Endothelial cell of umbilical vein (primary cell): Measurements from ENCODE around the gene TRAP1. TPM values are rescaled to one million over a fixed set of nuclear protein-coding genes. Genes with fewer than 3 reads are reported as not detected.

Source experiments
- BruUV-seq: library from RNA; stranded (reverse); fragments of 400-500 nt; replicated peaks from 2 replicates; lab custom pipeline; 2021; lab: Mats Ljungman, UMichigan
- CTCF ChIA-PET: fragments of 300-600, 350-600 bp; sonication (Branson Sonifier 250); formaldehyde crosslinking; loops from one replicate; lab custom pipeline; 2021; ENCODE audit warnings: antibody characterized with exemption, inconsistent platforms; lab: Charles Lee
- POLR2A ChIA-PET: fragments of 300-600, 350-600 bp; sonication (Branson Sonifier 250); formaldehyde crosslinking; loops from one replicate; lab custom pipeline; 2021; ENCODE audit warnings: antibody characterized with exemption, inconsistent platforms; lab: Charles Lee
- DNase-seq: peaks from one replicate; pipeline ENCODE4 v3.0.0-alpha.2; 2011; ENCODE audit warnings: low read depth, low spot score
- FAIRE-seq: peaks from 2 replicates; lab custom pipeline; 2011; peaks lifted over from hg19 to GRCh38; lab: Jason Lieb, UNC
- H2AFZ ChIP-seq: 2 replicates; pipeline ENCODE4 v1.6.0; 2012; ENCODE audit warnings: low read depth, low read length, control low read depth, inconsistent platforms
- H3K27ac ChIP-seq: 2 replicates; pipeline ENCODE4 v1.5.1; 2011; ENCODE audit warnings: low read depth, mild to moderate bottlenecking, control low read depth, low read length, moderate library complexity; ENCODE audit not compliant: insufficient read depth
- H3K27me3 ChIP-seq, 2 experiments: 2 replicates each; pipeline versions ENCODE4 v1.6.0 to v1.6.1; 2011; ENCODE audit warnings: low read length in 2 of 2, mixed read lengths in 1 of 2; ENCODE audit not compliant: control insufficient read depth in 2 of 2, insufficient read depth in 2 of 2
- H3K36me3 ChIP-seq, 2 experiments: 2 replicates in 1 of 2; 3 replicates in 1 of 2; pipeline ENCODE4 v1.5.1; 2011; ENCODE audit warnings: low read length in 2 of 2, mild to moderate bottlenecking in 1 of 2, moderate library complexity in 1 of 2; ENCODE audit not compliant: control insufficient read depth in 2 of 2, insufficient read depth in 2 of 2; ENCODE audit errors: extremely low read depth in 1 of 2
- H3K4me1 ChIP-seq: 3 replicates; pipeline ENCODE4 v1.5.1; 2011; ENCODE audit warnings: mild to moderate bottlenecking, low read length; ENCODE audit not compliant: control insufficient read depth, insufficient read depth; ENCODE audit errors: extremely low read depth
- H3K4me2 ChIP-seq: 2 replicates; pipeline ENCODE4 v1.6.1; 2011; ENCODE audit warnings: low read length, control low read depth, mixed read lengths; ENCODE audit not compliant: insufficient read depth
- H3K4me3 ChIP-seq, 3 experiments: fragments of 200-600 bp in 1 of 3; sonication (generic), shearing (Covaris generic) in 1 of 3; replicated peaks in 1 of 3; 2 replicates each; pipeline ENCODE4 v1.5.1; 2011 to 2016; ENCODE audit warnings: control low read depth in 3 of 3, low read length in 3 of 3, mild to moderate bottlenecking in 2 of 3, inconsistent platforms in 1 of 3, low read depth in 1 of 3, moderate library complexity in 1 of 3; ENCODE audit not compliant: insufficient read depth in 1 of 3
- H3K79me2 ChIP-seq: 2 replicates; pipeline ENCODE4 v1.6.0; 2012; ENCODE audit warnings: low read length, inconsistent platforms; ENCODE audit not compliant: control insufficient read depth, insufficient read depth
- H3K9ac ChIP-seq: replicated peaks from 2 replicates; pipeline ENCODE3; 2011; ENCODE audit warnings: low read length, control low read depth; ENCODE audit not compliant: insufficient read depth; ENCODE audit errors: extremely low read depth
- H3K9me1 ChIP-seq: replicated peaks from 3 replicates; pipeline ENCODE4 v1.6.0; 2011; ENCODE audit warnings: mild to moderate bottlenecking, low read length; ENCODE audit not compliant: control insufficient read depth, insufficient read depth; ENCODE audit errors: extremely low read depth
- H3K9me3 ChIP-seq: replicated peaks from 2 replicates; pipeline ENCODE4 v1.5.1; 2012; ENCODE audit warnings: low read length, inconsistent platforms; ENCODE audit not compliant: control insufficient read depth, insufficient read depth
- H4K20me1 ChIP-seq: replicated peaks from 2 replicates; pipeline ENCODE3; 2011; ENCODE audit warnings: mild to moderate bottlenecking, low read length; ENCODE audit not compliant: control insufficient read depth, insufficient read depth; ENCODE audit errors: extremely low read depth
- EZH2 ChIP-seq: IDR thresholded peaks from 2 replicates; pipeline ENCODE4 v1.6.1; 2012; ENCODE audit warnings: borderline replicate concordance, low read depth, mild to moderate bottlenecking, moderate library complexity, low read length, inconsistent platforms; ENCODE audit not compliant: severe bottlenecking
- FOS ChIP-seq: IDR thresholded peaks from 2 replicates; pipeline ENCODE4 v1.6.1; 2011; ENCODE audit warnings: mild to moderate bottlenecking, low read length, moderate library complexity, borderline replicate concordance; ENCODE audit not compliant: insufficient read depth
- POLR2A ChIP-seq: IDR thresholded peaks from 2 replicates; pipeline ENCODE4 v1.6.1; 2012; ENCODE audit warnings: low read depth, mild to moderate bottlenecking, control low read depth, low read length
- dilution Hi-C: fragments of 300-500 bp; cut with MboI; formaldehyde crosslinking; loops from one replicate; pipeline ENCODE4 v1.15.0; 2019; ENCODE audit warnings: low sequenced_read_pairs; ENCODE audit not compliant: extremely low pct_ligation_motif_present
- intact Hi-C: fragments of 100-400 bp; cut with micrococcal nuclease; formaldehyde crosslinking; loops from one replicate; pipeline ENCODE4 v1.10.0; 2022
- polyA plus RNA-seq, 4 experiments: library from polyadenylated mRNA; depleted of rRNA in 3 of 4; stranded (reverse) in 3 of 4; unstranded in 1 of 4; fragments of >200 nt; gene quantifications; 2 replicates each; pipeline versions ENCODE4 v1.2.1 to v1.2.3, GENCODE V29; 2011 to 2012; ENCODE audit warnings: missing spikeins in 1 of 4
- total RNA-seq: library from RNA; stranded (reverse); gene quantifications from 2 replicates; pipeline ENCODE4 v1.2.3, GENCODE V29; 2021
- TF ChIP-seq, protein P1 (sequence below): IDR thresholded peaks from 2 replicates; pipeline ENCODE4 v1.6.1; 2011; ENCODE audit not compliant: insufficient read depth, insufficient read length
- TF ChIP-seq, protein P2 (sequence below), 2 donors: IDR thresholded peaks; 1 replicate in 1 of 2; 2 replicates in 1 of 2; pipeline ENCODE4 v1.5.1; 2011; ENCODE audit warnings: low read length in 2 of 2, mild to moderate bottlenecking in 2 of 2, moderate library complexity in 2 of 2, control low read depth in 1 of 2, inconsistent platforms in 1 of 2, low read depth in 1 of 2; ENCODE audit not compliant: insufficient read depth in 1 of 2; ENCODE audit errors: extremely low read depth in 1 of 2

TRAP1 gene
- total and polyA plus RNA-seq, 2 donors (not counting 3 experiments of a cell fraction or from before 2014, with no cell fraction given), result 95.6 to 102 TPM

DNA sequence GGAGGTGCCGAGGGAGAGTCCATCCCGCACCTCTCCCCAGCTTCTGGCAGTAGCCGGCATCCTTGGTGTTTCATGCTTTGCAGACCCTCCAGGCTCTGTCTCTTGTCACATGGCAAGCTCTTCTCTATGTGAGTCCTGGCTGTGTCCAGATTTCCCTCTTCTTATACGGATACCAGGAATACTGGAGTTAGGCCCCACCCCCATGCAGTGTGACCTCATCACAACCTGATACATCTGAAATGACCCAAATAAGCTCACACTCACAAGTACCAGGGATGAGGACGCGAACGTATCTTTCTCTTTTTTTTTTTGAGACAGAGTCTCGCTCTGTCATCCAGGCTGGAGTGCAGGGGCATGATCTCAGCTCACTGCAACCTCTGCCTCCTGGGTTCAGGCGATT lies 23.3 kb downstream of the TRAP1 start:
- DNase-seq, result no peak

DNA sequence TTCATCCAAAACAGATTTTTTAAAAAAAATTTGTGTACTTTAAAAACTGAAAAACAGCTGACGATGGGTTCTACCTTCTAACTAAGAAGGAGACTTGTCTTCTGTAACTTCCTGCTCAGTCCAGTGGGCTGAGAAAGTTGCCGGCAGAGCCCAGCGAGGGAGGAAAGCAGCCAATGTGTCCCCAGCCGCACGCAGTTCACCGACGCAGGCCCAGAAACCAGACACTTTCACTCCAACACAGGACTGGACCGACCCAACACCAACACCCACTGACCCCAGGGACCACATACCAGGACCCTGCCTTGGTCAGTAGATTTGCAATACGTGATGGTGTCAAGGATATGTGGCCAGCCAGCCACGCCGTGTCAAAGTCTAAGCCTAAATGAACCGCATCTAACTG lies 25.6 kb downstream of the TRAP1 start:
- TF ChIP-seq FOS (no peak), POLR2A (no peak)
- TF ChIP-seq, protein P1, sequence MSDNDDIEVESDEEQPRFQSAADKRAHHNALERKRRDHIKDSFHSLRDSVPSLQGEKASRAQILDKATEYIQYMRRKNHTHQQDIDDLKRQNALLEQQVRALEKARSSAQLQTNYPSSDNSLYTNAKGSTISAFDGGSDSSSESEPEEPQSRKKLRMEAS, result no peak
- TF ChIP-seq, protein P2, sequence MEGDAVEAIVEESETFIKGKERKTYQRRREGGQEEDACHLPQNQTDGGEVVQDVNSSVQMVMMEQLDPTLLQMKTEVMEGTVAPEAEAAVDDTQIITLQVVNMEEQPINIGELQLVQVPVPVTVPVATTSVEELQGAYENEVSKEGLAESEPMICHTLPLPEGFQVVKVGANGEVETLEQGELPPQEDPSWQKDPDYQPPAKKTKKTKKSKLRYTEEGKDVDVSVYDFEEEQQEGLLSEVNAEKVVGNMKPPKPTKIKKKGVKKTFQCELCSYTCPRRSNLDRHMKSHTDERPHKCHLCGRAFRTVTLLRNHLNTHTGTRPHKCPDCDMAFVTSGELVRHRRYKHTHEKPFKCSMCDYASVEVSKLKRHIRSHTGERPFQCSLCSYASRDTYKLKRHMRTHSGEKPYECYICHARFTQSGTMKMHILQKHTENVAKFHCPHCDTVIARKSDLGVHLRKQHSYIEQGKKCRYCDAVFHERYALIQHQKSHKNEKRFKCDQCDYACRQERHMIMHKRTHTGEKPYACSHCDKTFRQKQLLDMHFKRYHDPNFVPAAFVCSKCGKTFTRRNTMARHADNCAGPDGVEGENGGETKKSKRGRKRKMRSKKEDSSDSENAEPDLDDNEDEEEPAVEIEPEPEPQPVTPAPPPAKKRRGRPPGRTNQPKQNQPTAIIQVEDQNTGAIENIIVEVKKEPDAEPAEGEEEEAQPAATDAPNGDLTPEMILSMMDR (IDR thresholded peaks at IDR 0.05; ENCODE audit: extremely low read depth in 1 of 2, insufficient read depth in 1 of 2, low read depth in 1 of 2, low read length in 2 of 2), result no peak
- ChIA-PET CTCF (interaction anchor here (0.7 to 2.3 kb wide), 3 partner anchors 10 to 19 kb away, joined by 4 to 29 read pairs (median 24); no protein-coding TSS in a partner anchor), POLR2A (no interaction called here)
- H3K27me3 ChIP-seq, result no peaks in the 10 kb centered on the region
- H3K27ac ChIP-seq, result no peak overlapping the region
- no peaks in the 10 kb centered on the region for H3K79me2 ChIP-seq
- dilution Hi-C loops (no loop called here), intact Hi-C loops (loop anchor here (2.0 kb wide), 1 partner anchor 247 kb away; no protein-coding TSS in a partner anchor)
- H3K36me3 ChIP-seq, result no peaks in the 10 kb centered on the region
- H2AFZ ChIP-seq, result no peak overlapping the region
- BruUV-seq, result no TSS peak
- H4K20me1 ChIP-seq, result no peaks in the 10 kb centered on the region
- H3K4me1 ChIP-seq, result no peaks in the 10 kb centered on the region
- no peaks in the 10 kb centered on the region for H3K9me1 ChIP-seq
- DNase-seq, result no peak
- H3K4me3 ChIP-seq, result no peak overlapping the region
- no peak overlapping the region for H3K4me2 ChIP-seq
- H3K9me3 ChIP-seq, result no peaks in the 10 kb centered on the region
- FAIRE-seq, result no peak
- H3K9ac ChIP-seq, result no peak overlapping the region

More for the DNA sequence above, 23.3 kb downstream of the TRAP1 start:
- no peak overlapping the region for H3K9ac ChIP-seq
- FAIRE-seq, result no peak
- no peak overlapping the region for H3K27ac ChIP-seq
- no peaks in the 10 kb centered on the region for H3K27me3 ChIP-seq
- intact Hi-C loops, result no loop called here
- H3K4me1 ChIP-seq, result no peaks in the 10 kb centered on the region
- peaks cover 2% of the 10 kb centered on the region for H3K79me2 ChIP-seq
- dilution Hi-C loops, result no loop called here
- no peaks in the 10 kb centered on the region for H3K9me1 ChIP-seq
- POLR2A ChIA-PET, result no interaction called here
- H3K4me3 ChIP-seq, result no peak overlapping the region
- no peak overlapping the region for H3K4me2 ChIP-seq
- TF ChIP-seq FOS, result no peak
- no peak for TF ChIP-seq EZH2
- no peaks in the 10 kb centered on the region for H4K20me1 ChIP-seq
- no peak overlapping the region for H2AFZ ChIP-seq
- CTCF ChIA-PET, result no interaction called here
- no peaks in the 10 kb centered on the region for H3K9me3 ChIP-seq
- BruUV-seq, result no TSS peak
- no peaks in the 10 kb centered on the region for H3K36me3 ChIP-seq
